OCI-LY1 (cell line): ENCODE results near the gene SLC27A5.

ENCODE experiments used
- H2AFZ ChIP-seq: fragments of 200-600 bp; sonication (generic), shearing (Covaris generic); 2 replicates; pipeline ENCODE4 v1.6.0; 2014; ENCODE audit warnings: antibody characterized with exemption, mild to moderate bottlenecking, low read length
- H3F3A ChIP-seq: fragments of 200-600 bp; sonication (generic), shearing (Covaris generic); 2 replicates; pipeline ENCODE4 v1.6.0; 2014; ENCODE audit warnings: mild to moderate bottlenecking, antibody characterized with exemption, low read length, moderate library complexity; ENCODE audit not compliant: insufficient read depth
- H3K27ac ChIP-seq: fragments of 200-600 bp; sonication (generic); 2 replicates; pipeline ENCODE4 v1.5.1; 2014; ENCODE audit warnings: low read length, mixed run types, mild to moderate bottlenecking, low read depth; ENCODE audit not compliant: poor library complexity, severe bottlenecking
- H3K27me3 ChIP-seq: fragments of 200-600 bp; sonication (generic); 2 replicates; pipeline ENCODE4 v1.6.0; 2014; ENCODE audit warnings: antibody characterized with exemption, mild to moderate bottlenecking, low read length, moderate library complexity; ENCODE audit not compliant: insufficient read depth
- H3K36me3 ChIP-seq: fragments of 200-600 bp; sonication (generic); 2 replicates; pipeline ENCODE4 v1.6.1; 2014; ENCODE audit warnings: mild to moderate bottlenecking, antibody characterized with exemption, low read length, moderate library complexity, mixed read lengths; ENCODE audit not compliant: insufficient read depth
- H3K4me1 ChIP-seq: fragments of 200-600 bp; sonication (generic); 2 replicates; pipeline ENCODE4 v1.5.1; 2014; ENCODE audit warnings: mild to moderate bottlenecking, low read length, moderate library complexity; ENCODE audit not compliant: insufficient read depth, severe bottlenecking
- H3K4me2 ChIP-seq: fragments of 200-600 bp; sonication (generic), shearing (Covaris generic); 2 replicates; pipeline ENCODE4 v1.6.1; 2014; ENCODE audit warnings: low read length
- H3K4me3 ChIP-seq: fragments of 200-600 bp; sonication (generic); 2 replicates; pipeline ENCODE4 v1.5.1; 2014; ENCODE audit warnings: low read length, low read depth, mild to moderate bottlenecking, mixed read lengths; ENCODE audit not compliant: poor library complexity, severe bottlenecking
- H3K79me2 ChIP-seq: fragments of 200-600 bp; shearing (Covaris generic); 2 replicates; pipeline ENCODE4 v1.6.1; 2016; ENCODE audit warnings: mixed run types, low read length, mixed read lengths; ENCODE audit not compliant: insufficient read depth
- H3K9ac ChIP-seq: fragments of 200-600 bp; sonication (generic), shearing (Covaris generic); 2 replicates; pipeline ENCODE4 v1.6.1; 2014; ENCODE audit warnings: mild to moderate bottlenecking, low read length, mixed read lengths
- H3K9me2 ChIP-seq: fragments of 200-600 bp; sonication (generic), shearing (Covaris generic); 2 replicates; pipeline ENCODE4 v1.6.1; 2014; ENCODE audit warnings: low read depth, mild to moderate bottlenecking, low read length, mixed read lengths
- H3K9me3 ChIP-seq: fragments of 200-600 bp; shearing (Covaris generic); 2 replicates; pipeline ENCODE4 v1.6.1; 2014; ENCODE audit warnings: low read length, mixed read lengths
- H4K20me1 ChIP-seq: fragments of 200-600 bp; sonication (generic), shearing (Covaris generic); 2 replicates; pipeline ENCODE4 v1.6.0; 2016; ENCODE audit warnings: mild to moderate bottlenecking, low read length; ENCODE audit not compliant: insufficient read depth
- CTCF ChIP-seq: fragments of 200-600 bp; sonication (generic), shearing (Covaris generic); IDR thresholded peaks from 2 replicates; pipeline ENCODE4 v1.5.1; 2017; ENCODE audit warnings: mild to moderate bottlenecking, antibody characterized with exemption, low read length, moderate library complexity, mixed read lengths
- EZH2 ChIP-seq: fragments of 200-600 bp; sonication (generic), shearing (Covaris generic); IDR thresholded peaks from 2 replicates; pipeline ENCODE4 v1.8.0; 2017; ENCODE audit warnings: borderline replicate concordance, mixed run types, mild to moderate bottlenecking, antibody characterized with exemption, low read length, moderate library complexity, mixed read lengths

The SLC27A5 gene

DNA sequence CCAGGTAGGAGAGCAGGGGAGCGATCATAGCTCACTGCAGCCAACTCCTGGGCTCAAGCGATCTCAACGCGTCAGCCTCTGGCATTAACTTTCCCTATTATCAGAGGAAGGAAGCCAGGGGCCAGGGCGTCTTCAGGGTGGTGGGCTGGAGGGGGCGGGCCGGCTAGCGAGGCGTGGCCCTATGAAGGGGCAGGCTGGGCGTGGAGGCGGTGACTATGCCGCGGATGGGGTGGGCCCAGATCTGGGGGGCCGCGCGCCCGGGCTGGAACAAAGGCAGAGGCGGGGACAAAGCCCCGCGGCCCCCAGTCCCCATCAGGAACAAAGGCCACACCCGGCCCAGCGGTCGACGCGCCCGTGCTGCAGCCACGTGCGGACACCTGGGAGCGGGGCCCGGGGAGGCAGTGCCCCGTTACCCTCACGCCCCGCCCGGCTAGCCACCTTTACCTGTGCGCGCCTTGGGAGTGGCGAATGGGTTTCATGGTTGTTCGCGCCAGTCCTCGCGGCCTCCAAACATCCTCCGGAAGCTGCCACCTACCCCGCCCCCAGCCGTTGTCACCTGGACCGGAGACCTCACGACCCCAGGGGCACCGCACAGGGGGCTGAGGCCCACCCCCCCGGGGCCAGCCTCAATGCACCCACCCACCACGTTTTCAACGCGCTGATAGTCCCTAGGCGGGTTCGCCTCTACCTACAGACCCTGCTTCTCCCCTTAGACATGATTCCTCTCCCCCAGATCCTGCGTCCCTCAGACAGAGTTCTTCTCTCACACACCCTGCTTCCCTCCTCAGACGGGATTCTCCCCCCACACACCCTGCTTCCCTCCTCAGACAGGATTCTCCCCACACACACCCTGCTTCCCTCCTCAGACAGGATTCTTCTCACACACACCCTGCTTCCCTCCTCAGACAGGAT lies 26.7 kb upstream of the SLC27A5 start:
- H3K9ac ChIP-seq: peak overlapping the region; percentile 55
- peak overlapping the region; percentile 57 for H3K4me3 ChIP-seq
- H3K4me1 ChIP-seq: peaks cover 17% of the 10 kb centered on the region
- TF ChIP-seq CTCF (no peak), EZH2 (no peak)
- no peak overlapping the region for H3K27ac ChIP-seq
- peak overlapping the region; percentile 79 for H3K4me2 ChIP-seq
- H3F3A ChIP-seq: no peaks in the 10 kb centered on the region
- H2AFZ ChIP-seq: no peak overlapping the region; the same call in none of the 2 replicates
- no peaks in the 10 kb centered on the region for H3K79me2 ChIP-seq
- H3K9me2 ChIP-seq: no peaks in the 10 kb centered on the region
- H3K9me3 ChIP-seq: no peaks in the 10 kb centered on the region
- no peaks in the 10 kb centered on the region for H3K36me3 ChIP-seq
- no peaks in the 10 kb centered on the region for H4K20me1 ChIP-seq
- no peaks in the 10 kb centered on the region for H3K27me3 ChIP-seq

DNA sequence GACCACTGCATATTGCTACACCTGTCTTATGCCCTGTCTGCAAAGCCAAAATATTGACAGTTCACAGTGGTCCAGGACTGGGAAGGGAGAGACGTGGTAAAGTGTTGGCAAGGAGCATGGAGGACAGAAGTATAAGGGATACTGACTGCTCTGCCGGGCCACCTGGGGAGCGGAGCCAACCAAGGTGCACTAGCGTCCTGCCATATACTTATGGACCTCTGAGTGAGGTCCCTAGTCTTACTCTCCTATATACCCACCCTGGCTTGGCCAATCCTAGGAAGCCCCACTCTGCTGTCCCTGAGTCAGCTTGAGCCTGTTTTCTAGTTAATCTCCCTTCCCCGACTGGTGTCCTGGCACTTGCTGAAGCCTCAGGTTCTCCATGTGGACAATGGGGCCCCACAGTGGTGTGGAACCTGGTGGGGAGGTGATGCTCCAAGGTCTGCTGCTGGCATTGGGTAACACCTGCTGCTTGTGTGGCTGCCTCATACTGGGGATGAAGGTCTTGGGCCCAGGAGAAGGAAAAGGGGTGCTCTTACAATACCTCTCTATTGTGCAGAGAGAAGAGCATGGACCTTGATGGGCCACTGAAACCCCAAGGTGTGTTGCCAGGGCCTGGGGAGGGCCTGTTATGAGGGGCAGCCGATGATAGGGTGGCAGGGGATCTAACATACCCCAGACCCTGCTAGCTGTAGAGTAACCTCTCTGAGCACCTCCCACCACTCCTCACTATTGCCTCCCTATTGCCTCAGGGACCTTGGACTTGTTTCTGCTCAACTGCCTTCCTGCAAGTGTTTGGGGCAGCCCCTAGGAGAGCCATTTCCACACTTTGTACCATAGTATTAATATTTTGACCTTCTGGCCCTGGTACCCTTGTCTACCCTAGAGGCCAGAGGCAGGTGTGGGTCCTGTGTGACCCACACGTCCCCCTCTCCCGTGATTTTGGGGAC lies 25.3 kb upstream of the SLC27A5 start:
- Histone ChIP-seq H3K9me2 (no peaks in the 10 kb centered on the region), H4K20me1 (no peaks in the 10 kb centered on the region), H3K36me3 (no peaks in the 10 kb centered on the region), H3K4me1 (peaks cover 15% of the 10 kb centered on the region), H3K27me3 (no peaks in the 10 kb centered on the region), H3K27ac (no peak overlapping the region), H3K9ac (no peak overlapping the region), H2AFZ (no peak overlapping the region), H3K4me2 (peak overlapping the region; percentile 79; the same call in 1 of the 2 replicates), H3K79me2 (no peaks in the 10 kb centered on the region), H3K4me3 (no peak overlapping the region), H3K9me3 (no peaks in the 10 kb centered on the region), H3F3A (no peaks in the 10 kb centered on the region)
- no peak for TF ChIP-seq EZH2
- TF ChIP-seq CTCF: no peak

DNA sequence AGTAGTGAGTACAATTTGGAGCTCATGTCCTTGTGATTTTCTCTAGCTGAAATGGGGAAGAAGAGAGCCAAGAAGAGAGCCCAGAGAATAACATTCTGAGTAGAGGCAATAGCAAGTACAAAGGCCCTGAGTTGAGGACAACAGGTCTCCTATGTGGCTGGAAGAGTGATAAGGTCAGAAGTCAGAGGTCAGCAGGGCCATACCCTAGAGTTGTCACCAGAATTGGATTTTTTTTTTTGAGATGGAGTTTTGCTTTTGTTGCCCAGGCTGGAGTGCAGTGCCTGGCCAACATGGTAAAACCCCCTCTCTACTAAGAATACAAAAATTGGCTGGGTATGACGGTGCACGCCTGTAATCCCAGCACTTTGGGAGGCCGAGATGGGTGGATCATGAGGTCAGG lies 24.1 kb upstream of the SLC27A5 start:
- Histone ChIP-seq H3K4me2 (no peak overlapping the region), H3K27me3 (no peaks in the 10 kb centered on the region), H3K36me3 (no peaks in the 10 kb centered on the region), H3F3A (no peaks in the 10 kb centered on the region), H3K4me1 (peaks cover 15% of the 10 kb centered on the region), H2AFZ (no peak overlapping the region), H3K4me3 (no peak overlapping the region), H3K79me2 (no peaks in the 10 kb centered on the region), H3K9me2 (no peaks in the 10 kb centered on the region), H3K27ac (no peak overlapping the region), H3K9ac (no peak overlapping the region), H3K9me3 (no peaks in the 10 kb centered on the region), H4K20me1 (no peaks in the 10 kb centered on the region)
- no peak for TF ChIP-seq CTCF
- no peak for TF ChIP-seq EZH2
